K562 (cell line): Measurements from ENCODE around the gene PTPRM. TPM values are rescaled to one million over a fixed set of nuclear protein-coding genes. Genes with fewer than 3 reads are reported as not detected.

Experiments
- ATAC-seq: fragments of 200-7000 bp; cut with Tn5 transposase; 3 replicates; pipeline ENCODE4 v1.9.1; 2020; ENCODE audit warnings: moderate library complexity
- BruUV-seq: library from RNA; stranded (reverse); fragments of 400-500 nt; replicated peaks from 2 replicates; lab custom pipeline; 2021; lab: Mats Ljungman, UMichigan
- CTCF ChIA-PET: fragments of 300-600 bp; formaldehyde crosslinking; extraction: SDS; loops from one replicate; lab custom pipeline; 2021; ENCODE audit warnings: low intra/inter-chr PET ratio; lab: Yijun Ruan, JAX
- POLR2A ChIA-PET: fragments of 300-600, 350-650 bp; sonication (Branson Sonifier 250); formaldehyde crosslinking; extraction: SDS; loops from one replicate; lab custom pipeline; 2021; ENCODE audit warnings: antibody characterized with exemption, inconsistent platforms; lab: Yijun Ruan, JAX
- DNase-seq, 4 experiments: peaks; one replicate each; pipeline versions ENCODE4 v3.0.0 to v3.0.0-alpha.2; 2011 to 2018; ENCODE audit warnings: low spot score in 3 of 4, mixed read lengths in 3 of 4; ENCODE audit errors: extremely low read depth in 1 of 4
- FAIRE-seq: peaks from 2 replicates; lab custom pipeline; 2011; peaks lifted over from hg19 to GRCh38; lab: Jason Lieb, UNC
- H2AFZ ChIP-seq: 2 replicates; pipeline ENCODE4 v1.6.0; 2011; ENCODE audit warnings: low read depth, low read length, control low read depth, inconsistent platforms
- H3K27ac ChIP-seq: fragments of 200-600 bp; 3 replicates; pipeline ENCODE4 v1.8.0; 2011; ENCODE audit warnings: low read depth, mild to moderate bottlenecking, control low read depth, inconsistent platforms, low read length, moderate library complexity, mixed read lengths; ENCODE audit errors: extremely low read depth
- H3K27me3 ChIP-seq, 2 experiments: fragments of 300-600 bp in 1 of 2; 2 replicates in 1 of 2; 3 replicates in 1 of 2; pipeline versions ENCODE4 v1.6.0 to v1.8.0; 2011; ENCODE audit warnings: inconsistent platforms in 2 of 2, low read length in 2 of 2, mild to moderate bottlenecking in 1 of 2, mixed read lengths in 1 of 2, moderate library complexity in 1 of 2; ENCODE audit not compliant: control insufficient read depth in 2 of 2, insufficient read depth in 2 of 2
- H3K36me3 ChIP-seq: fragments of 300-600 bp; 3 replicates; pipeline ENCODE4 v1.8.0; 2011; ENCODE audit warnings: mild to moderate bottlenecking, low read length, inconsistent platforms; ENCODE audit not compliant: control insufficient read depth, insufficient read depth
- H3K4me1 ChIP-seq, 2 experiments: fragments of 200-600 bp in 1 of 2; replicated peaks in 1 of 2; 2 replicates in 1 of 2; 3 replicates in 1 of 2; pipeline versions ENCODE4 v1.5.1 to v1.8.0; 2011; ENCODE audit warnings: inconsistent platforms in 2 of 2, low read length in 2 of 2, mild to moderate bottlenecking in 1 of 2, mixed read lengths in 1 of 2, moderate library complexity in 1 of 2; ENCODE audit not compliant: control insufficient read depth in 2 of 2, insufficient read depth in 2 of 2
- H3K4me2 ChIP-seq: 2 replicates; pipeline ENCODE4 v1.6.1; 2011; ENCODE audit warnings: low read length, control low read depth, inconsistent platforms, mixed read lengths; ENCODE audit not compliant: insufficient read depth
- H3K4me3 ChIP-seq: fragments of 200-600 bp; sonication (generic), shearing (Covaris generic); 2 replicates; pipeline ENCODE4 v1.5.1; 2016; ENCODE audit warnings: control low read depth, inconsistent platforms
- H3K79me2 ChIP-seq: fragments of 200-600 bp; 3 replicates; pipeline ENCODE4 v1.8.0; 2011; ENCODE audit warnings: low read length, inconsistent platforms; ENCODE audit not compliant: control insufficient read depth, insufficient read depth
- H3K9ac ChIP-seq, 2 experiments: 2 replicates each; pipeline versions ENCODE4 v1.6.0 to v1.6.1; 2011; ENCODE audit warnings: low read depth in 2 of 2, low read length in 2 of 2, control low read depth in 1 of 2, inconsistent platforms in 1 of 2, mild to moderate bottlenecking in 1 of 2, mixed read lengths in 1 of 2; ENCODE audit not compliant: insufficient read depth in 1 of 2
- H3K9me1 ChIP-seq: one replicate; pipeline ENCODE4 v1.6.0; 2011; ENCODE audit warnings: inconsistent platforms, mild to moderate bottlenecking, low read length, moderate library complexity; ENCODE audit not compliant: control insufficient read depth, insufficient read depth
- H3K9me3 ChIP-seq: replicated peaks from 2 replicates; pipeline ENCODE4 v1.5.1; 2011; ENCODE audit warnings: low read depth, low read length, inconsistent platforms; ENCODE audit not compliant: control insufficient read depth, insufficient read depth
- H4K20me1 ChIP-seq: replicated peaks from 2 replicates; pipeline ENCODE4 v1.6.1; 2011; ENCODE audit warnings: low read length, inconsistent platforms, mixed read lengths; ENCODE audit not compliant: control insufficient read depth, insufficient read depth
- BMI1 ChIP-seq: fragments of 150-350 bp; IDR thresholded peaks from 2 replicates; pipeline ENCODE4 v1.6.1; 2014; ENCODE audit warnings: low read length
- CBX8 ChIP-seq: fragments of 200-600 bp; sonication (generic); IDR thresholded peaks from 2 replicates; pipeline ENCODE4 v1.6.1; 2012; ENCODE audit warnings: borderline replicate concordance, mixed run types, low read depth, mild to moderate bottlenecking, moderate library complexity, mixed read lengths, low read length, control low read depth, inconsistent platforms; ENCODE audit not compliant: poor library complexity, severe bottlenecking; ENCODE audit errors: extremely low read depth
- DMBX1 ChIP-seq: fragments of 250-450 bp; sonication (Bioruptor Pico); IDR thresholded peaks from 2 replicates; pipeline ENCODE4 v1.8.0; 2022; ENCODE audit warnings: inconsistent platforms, mild to moderate bottlenecking, moderate library complexity, borderline replicate concordance
- ESRRB ChIP-seq: fragments of 250-450 bp; sonication (Bioruptor Pico); IDR thresholded peaks from 2 replicates; pipeline ENCODE4 v1.5.0; 2020; ENCODE audit warnings: mild to moderate bottlenecking, moderate library complexity, borderline replicate concordance
- NCOR1 ChIP-seq: fragments of 450-650 bp; IDR thresholded peaks from 2 replicates; pipeline ENCODE4 v1.6.1; 2016; ENCODE audit warnings: mild to moderate bottlenecking, moderate library complexity
- RB1 ChIP-seq: fragments of 450-650 bp; IDR thresholded peaks from 2 replicates; pipeline ENCODE4 v1.6.1; 2017; ENCODE audit warnings: low read depth, mild to moderate bottlenecking
- SIX5 ChIP-seq, 2 experiments: IDR thresholded peaks; 2 replicates each; pipeline ENCODE4 v1.6.1; 2011; ENCODE audit warnings: low read length in 2 of 2, borderline replicate concordance in 1 of 2, low read depth in 1 of 2, mild to moderate bottlenecking in 1 of 2, moderate library complexity in 1 of 2; ENCODE audit not compliant: insufficient read depth in 1 of 2
- SMARCB1 ChIP-seq: IDR thresholded peaks from 2 replicates; pipeline ENCODE4 v1.6.1; 2011; ENCODE audit warnings: improper control_type of control experiment, low read depth; ENCODE audit not compliant: insufficient read length
- STAT5A ChIP-seq: IDR thresholded peaks from 2 replicates; pipeline ENCODE4 v1.6.1; 2012; ENCODE audit warnings: low read length, inconsistent platforms, borderline replicate concordance
- THAP7 ChIP-seq: fragments of 250-450 bp; sonication (Bioruptor Pico); IDR thresholded peaks from 2 replicates; pipeline ENCODE4 v1.5.0; 2021
- ZNF318 ChIP-seq, 2 experiments: fragments of 450-650 bp; IDR thresholded peaks; 2 replicates each; pipeline ENCODE4 v1.6.1; 2016; ENCODE audit warnings: mild to moderate bottlenecking in 2 of 2, borderline replicate concordance in 1 of 2, low read depth in 1 of 2, moderate library complexity in 1 of 2
- ZNF740 ChIP-seq, 3 experiments: fragments of 200-800 bp in 1 of 3; sonication (Bioruptor generic) in 1 of 3; sonication (generic) in 1 of 3; formaldehyde crosslinking in 1 of 3; IDR thresholded peaks; 2 replicates each; pipeline versions ENCODE4 v1.6.1 to v1.8.0; 2016 to 2022; ENCODE audit warnings: mild to moderate bottlenecking in 2 of 3, missing compliant biosample characterization in 2 of 3, missing genetic modification characterization in 2 of 3, missing genetic modification reagents in 1 of 3
- WGBS: fragments of 100-300 bp; shearing (Covaris generic); methylation state at CpG from one replicate; pipeline ENCODE4 v1.1.6; 2016; ENCODE audit warnings: low coverage, mixed read lengths; ENCODE audit not compliant: insufficient coverage; ENCODE audit errors: missing lambda C conversion rate; 5-methylcytosine and 5-hydroxymethylcytosine counted together
- in situ Hi-C: fragments of 300-500 bp; cut with MboI; formaldehyde crosslinking; loops from 4 replicates; pipeline ENCODE4 v1.15.0; 2018; ENCODE audit warnings: inconsistent platforms, mixed read lengths
- intact Hi-C: fragments of 100-400 bp; cut with micrococcal nuclease; formaldehyde crosslinking; loops from 2 replicates; pipeline ENCODE4 v1.14.2; 2022
- polyA plus RNA-seq, 8 experiments: library from polyadenylated mRNA; depleted of rRNA in 4 of 8; stranded (reverse) in 5 of 8; unstranded in 3 of 8; fragments of >200 nt; fragmentation: Nextera tagmentation in 2 of 8; fragmentation: Illumina TruSeq in 1 of 8; extraction: Ambion mirVana in 2 of 8; extraction: Trizol in 1 of 8; gene quantifications; 2 replicates each; pipeline versions ENCODE4 v1.2.1 to v1.2.3, GENCODE V29; 2011 to 2014; ENCODE audit warnings: inconsistent platforms in 1 of 8, missing spikeins in 1 of 8
- total RNA-seq, 7 experiments: library from RNA; depleted of rRNA in 6 of 7; stranded (reverse); fragments of >200 nt in 6 of 7; fragmentation: Illumina TruSeq in 2 of 7; extraction: Trizol in 2 of 7; gene quantifications; 2 replicates each; pipeline versions ENCODE4 v1.2.1 to v1.2.3, GENCODE V29; 2011 to 2021; ENCODE audit warnings: low replicate concordance in 1 of 7

Gene PTPRM
- total and polyA plus RNA-seq, 9 of the 15 experiments (the other 6 are each of a cell fraction or from before 2014, with no cell fraction given) = 0.03 to 0.16 (median 0.08) TPM; not detected in 3

- POLR2A ChIA-PET = interaction anchor here (0.6 kb wide), 1 partner anchor 766 kb away, joined by 3 read pairs; no protein-coding TSS in a partner anchor
- no peak for TF ChIP-seq BMI1
- TF ChIP-seq SMARCB1 = no peak
- TF ChIP-seq ZNF318 (IDR thresholded peaks at IDR 0.05; ENCODE audit: borderline replicate concordance in 1 of 2, low read depth in 1 of 2) = no peak
- no peak for TF ChIP-seq ESRRB (CRISPR knock-in tag)
- TF ChIP-seq NCOR1 = no peak
- no peak for TF ChIP-seq DMBX1 (CRISPR knock-in tag)
- TF ChIP-seq SIX5 (IDR thresholded peaks at IDR 0.05; ENCODE audit: borderline replicate concordance in 1 of 2, insufficient read depth in 1 of 2, low read depth in 1 of 2, low read length in 2 of 2) = no peak
- no peak for TF ChIP-seq STAT5A
- no peak for TF ChIP-seq RB1
- no peak for TF ChIP-seq CBX8
- no peak for TF ChIP-seq ZNF740 (CRISPR knock-in tag; IDR thresholded peaks at IDR 0.05)
- no peak for TF ChIP-seq ZNF740 (tag; IDR thresholded peaks at IDR 0.05)
- no peak for TF ChIP-seq THAP7 (CRISPR knock-in tag)
- H3K4me1 ChIP-seq = no peaks in the 10 kb centered on the region
- FAIRE-seq (no peak), DNase-seq (no peak), ATAC-seq (no peak)
- intact Hi-C loops (no loop called here), in situ Hi-C loops (no loop called here)
- H3K9me1 ChIP-seq = no peaks in the 10 kb centered on the region
- BruUV-seq = no TSS peak
- no peaks in the 10 kb centered on the region for H3K27me3 ChIP-seq
- H2AFZ ChIP-seq = no peak overlapping the region
- no peak overlapping the region for H3K4me3 ChIP-seq
- WGBS = 3% methylated on average over 3 of the region's 3 CpGs
- CTCF ChIA-PET = no interaction called here
- H3K27ac ChIP-seq = no peak overlapping the region
- no peaks in the 10 kb centered on the region for H3K36me3 ChIP-seq
- no peaks in the 10 kb centered on the region for H4K20me1 ChIP-seq
- no peaks in the 10 kb centered on the region for H3K9me3 ChIP-seq
- no peak overlapping the region for H3K9ac ChIP-seq
- no peak overlapping the region for H3K4me2 ChIP-seq
- no peaks in the 10 kb centered on the region for H3K79me2 ChIP-seq
These were observed 124.1 kb downstream of the PTPRM start for GRCh38 chr18:7691206-7691605.
